ENCODE data around the gene ITPRID1.

The ITPRID1 gene

GRCh38 chr7:31508823-31509222, 5.1 kb upstream of the ITPRID1 start:
- no peak overlapping the region for H3K4me3 ChIP-seq (ENCODE audit: control insufficient read depth, low read depth, low read length)
- DNase-seq (ENCODE audit: low read depth): no peak
- TF ChIP-seq CTCF (conservative IDR thresholded peaks at IDR 0.05; ENCODE audit: control insufficient read depth, insufficient read depth, low read depth, low read length): no peak

- H3K4me3 ChIP-seq (ENCODE audit: control insufficient read depth, low read depth, low read length): no peak overlapping the region
- TF ChIP-seq CTCF (conservative IDR thresholded peaks at IDR 0.05; ENCODE audit: control insufficient read depth, insufficient read depth, low read depth, low read length): no peak
These were observed 1.7 kb upstream of the ITPRID1 start for GRCh38 chr7:31512166-31512565.

GRCh38 chr7:31516680-31517502, 3.0 kb downstream of the ITPRID1 start:
- TF ChIP-seq CTCF (conservative IDR thresholded peaks at IDR 0.05; ENCODE audit: control insufficient read depth, insufficient read depth, low read depth, low read length): no peak
- no peak overlapping the region for H3K4me3 ChIP-seq (ENCODE audit: control insufficient read depth, low read depth, low read length)
- DNase-seq (ENCODE audit: low read depth): no peak

More at GRCh38 chr7:31512166-31512565, 1.7 kb upstream of the ITPRID1 start:
- DNase-seq (ENCODE audit: low read depth): no peak

- H3K4me3 ChIP-seq (ENCODE audit: control insufficient read depth, low read depth, low read length): no peak overlapping the region
- no peak for TF ChIP-seq CTCF (conservative IDR thresholded peaks at IDR 0.05; ENCODE audit: control insufficient read depth, insufficient read depth, low read depth, low read length)
- DNase-seq (ENCODE audit: low read depth): no peak
These were observed 3.6 kb downstream of the ITPRID1 start for GRCh38 chr7:31517513-31517912.

- TF ChIP-seq CTCF (conservative IDR thresholded peaks at IDR 0.05; ENCODE audit: control insufficient read depth, insufficient read depth, low read depth, low read length): no peak
- no peak for DNase-seq (ENCODE audit: low read depth)
- no peak overlapping the region for H3K4me3 ChIP-seq (ENCODE audit: control insufficient read depth, low read depth, low read length)
These were observed 4.9 kb downstream of the ITPRID1 start for GRCh38 chr7:31518766-31519165.

GRCh38 chr7:31521336-31522010, 7.6 kb downstream of the ITPRID1 start:
- no peak for TF ChIP-seq CTCF (conservative IDR thresholded peaks at IDR 0.05; ENCODE audit: control insufficient read depth, insufficient read depth, low read depth, low read length)
- H3K4me3 ChIP-seq (ENCODE audit: control insufficient read depth, low read depth, low read length): no peak overlapping the region
- no peak for DNase-seq (ENCODE audit: low read depth)

Measured in fibroblast of mammary gland (primary cell).